ENCODE data around the gene TUBB. TPM values are rescaled to one million over a fixed set of nuclear protein-coding genes. Genes with fewer than 3 reads are reported as not detected.
A peak's percentile ranks its signal among the peaks of the same experiment; 100 is the strongest.

Gene TUBB
- total and polyA plus RNA-seq, 2 of the 8 experiments (the other 6 are each of a cell fraction or from before 2014, with no cell fraction given): 1,880 to 3,022 TPM

DNA sequence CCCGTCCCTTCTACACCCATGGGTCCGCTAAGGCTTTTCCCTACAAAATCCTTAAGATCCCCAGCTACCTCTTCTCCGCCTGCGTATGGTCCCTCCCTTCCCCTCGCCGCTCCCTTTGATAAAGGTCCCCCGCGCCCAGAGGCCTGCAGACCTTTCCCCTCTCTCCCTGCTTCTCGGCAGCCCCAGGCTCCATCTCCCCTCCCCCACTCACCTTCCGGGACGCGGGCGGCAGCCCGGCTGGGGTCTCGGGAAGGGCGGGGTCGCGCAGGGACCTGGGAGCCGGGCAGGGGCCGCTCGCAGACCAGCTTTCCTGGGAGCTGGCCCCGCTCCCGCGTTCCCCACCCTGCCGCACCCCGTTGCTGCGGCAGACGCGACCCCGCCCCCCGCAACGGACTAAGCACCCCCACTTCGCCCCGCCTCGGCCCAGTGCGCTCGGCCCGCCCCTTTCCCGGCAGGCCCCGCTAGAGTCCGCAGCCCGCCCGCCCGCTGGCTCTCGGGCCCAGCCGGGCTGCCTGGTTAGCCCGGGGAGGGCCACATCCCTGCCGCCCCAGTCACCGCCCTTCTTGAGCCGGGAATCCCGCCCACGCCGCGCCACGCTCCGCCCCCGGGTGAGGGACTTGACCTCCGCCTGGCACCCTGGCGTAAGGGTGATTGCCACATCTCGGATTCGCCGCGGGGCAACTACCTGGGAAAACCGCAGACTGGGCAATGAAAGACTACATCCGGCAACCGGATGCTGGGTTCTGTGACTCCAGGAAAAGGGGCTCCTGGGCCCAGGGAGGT is 22.4 kb downstream of the TUBB start, which contains the start of gene FLOT1 (continued):
- TF ChIP-seq RNF2 (IDR thresholded peaks at IDR 0.05; ENCODE audit: borderline replicate concordance, low read depth, low read length, missing control alignments, poor library complexity, severe bottlenecking) (no peak), SAP30 (IDR thresholded peaks at IDR 0.05; ENCODE audit: insufficient read depth, insufficient replicate concordance, low read length) (no peak), RXRA (IDR thresholded peaks at IDR 0.05; ENCODE audit: insufficient read depth, low read depth, low read length) (peak; percentile 79; the same call in 1 of the 2 replicates), SP4 (IDR thresholded peaks at IDR 0.05; ENCODE audit: low read length) (no peak), SIN3A (conservative IDR thresholded peaks at IDR 0.05 in 1 of 2, IDR thresholded peaks at IDR 0.05 in 1 of 2; ENCODE audit: low read depth in 1 of 2, low read length in 2 of 2) (peak in 1 of 2 experiments; percentile 67; a peak in 1 of 4 replicates), BRCA1 (IDR thresholded peaks at IDR 0.05; ENCODE audit: low read depth, low read length) (no peak), RFX5 (IDR thresholded peaks at IDR 0.05; ENCODE audit: borderline replicate concordance, low read depth, low read length) (no peak), TBP (IDR thresholded peaks at IDR 0.05; ENCODE audit: low read depth, low read length) (peak; percentile 25; the same call in 1 of the 2 replicates), YY1 (IDR thresholded peaks at IDR 0.05; ENCODE audit: low read depth, low read length) (no peak), KDM4A (IDR thresholded peaks at IDR 0.05; ENCODE audit: low read depth, low read length, severe bottlenecking) (peak; percentile 59), PHF8 (conservative IDR thresholded peaks at IDR 0.05; ENCODE audit: low read depth, low read length) (peak; percentile 51), BACH1 (IDR thresholded peaks at IDR 0.05; ENCODE audit: low read length) (peak; percentile 11; the same call in 1 of the 2 replicates), EZH2 (IDR thresholded peaks at IDR 0.05; ENCODE audit: low read depth, low read length, severe bottlenecking) (no peak), RBBP5 (IDR thresholded peaks at IDR 0.05; ENCODE audit: borderline replicate concordance, low read depth, low read length) (peak; percentile 55; the same call in 1 of the 2 replicates), KDM5A (IDR thresholded peaks at IDR 0.05; ENCODE audit: low read length) (no peak)
